Activated T-helper 2 cell treated with anti-CD3 and anti-CD28 coated beads, Interferon-gamma antibody, Interleukin-2, Interleukin-4, amounts not matched to agents 10 μg/mL and 5 μg/mL and 100 μg/mL, durations not matched to agents 14 hours and 24 hours and 36 hours (primary cell): ENCODE measurements around the gene RAB11FIP3. TPM values are rescaled to one million over a fixed set of nuclear protein-coding genes. Genes with fewer than 3 reads are reported as not detected.
"Not testable (repeated sequence)": the region's sequence is repeated elsewhere in the genome, so short reads cannot be mapped to it uniquely, and the experiment has no call there.

Experiments used
- DNase-seq: peaks from one replicate; pipeline ENCODE4 v3.0.0; 2021; ENCODE audit warnings: low spot score
- H3K27ac Mint-ChIP-seq: one replicate; pipeline ENCODE4 v1.8.0; 2021; ENCODE audit warnings: mixed read lengths
- H3K27me3 Mint-ChIP-seq: one replicate; pipeline ENCODE4 v1.8.0; 2021; ENCODE audit warnings: low read depth, mixed read lengths
- H3K36me3 Mint-ChIP-seq: one replicate; pipeline ENCODE4 v1.8.0; 2021; ENCODE audit warnings: low read depth, mixed read lengths
- H3K4me1 Mint-ChIP-seq: one replicate; pipeline ENCODE4 v1.8.0; 2021; ENCODE audit warnings: low read depth, mixed read lengths
- H3K4me3 Mint-ChIP-seq: one replicate; pipeline ENCODE4 v1.8.0; 2021; ENCODE audit warnings: low read depth, mild to moderate bottlenecking, moderate library complexity, mixed read lengths
- H3K9me3 Mint-ChIP-seq: one replicate; pipeline ENCODE4 v1.8.0; 2021; ENCODE audit warnings: mixed read lengths
- intact Hi-C: fragments of 100-400 bp; cut with micrococcal nuclease; formaldehyde crosslinking; loops from one replicate; pipeline ENCODE4 v1.15.1; 2023
- total RNA-seq: library from RNA; stranded (reverse); gene quantifications from 2 replicates; pipeline ENCODE4 v1.2.3, GENCODE V29; 2022

Gene RAB11FIP3
- total RNA-seq, 1 donor from 2014 or later: 47.2 TPM

DNA sequence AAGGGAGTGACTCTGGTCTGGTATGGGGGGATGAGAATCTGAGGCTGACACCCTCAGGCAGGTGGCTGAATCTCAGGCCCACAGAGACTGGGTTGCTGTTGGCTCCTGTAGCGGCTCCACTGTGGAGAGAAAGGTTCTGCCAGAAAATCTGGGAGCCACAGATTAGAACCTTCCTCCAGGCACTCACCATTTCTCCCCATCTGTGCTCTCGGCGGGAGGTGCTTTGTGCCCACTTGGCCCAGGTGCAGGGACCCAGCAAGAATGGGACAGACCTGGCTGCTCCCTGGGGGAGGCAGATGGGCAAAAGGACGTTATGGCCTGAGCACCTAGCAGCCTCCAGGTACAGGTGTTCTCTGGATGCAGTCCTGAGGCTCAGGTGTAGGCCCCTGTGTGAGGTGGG lies 20.1 kb downstream of the RAB11FIP3 start:
- Mint-ChIP-seq H3K4me1 (no peaks in the 10 kb centered on the region), H3K9me3 (no peaks in the 10 kb centered on the region), H3K27ac (no peak overlapping the region), H3K36me3 (no peaks in the 10 kb centered on the region), H3K27me3 (no peaks in the 10 kb centered on the region), H3K4me3 (no peak overlapping the region)
- DNase-seq: no peak
- intact Hi-C loops: no loop called here

DNA sequence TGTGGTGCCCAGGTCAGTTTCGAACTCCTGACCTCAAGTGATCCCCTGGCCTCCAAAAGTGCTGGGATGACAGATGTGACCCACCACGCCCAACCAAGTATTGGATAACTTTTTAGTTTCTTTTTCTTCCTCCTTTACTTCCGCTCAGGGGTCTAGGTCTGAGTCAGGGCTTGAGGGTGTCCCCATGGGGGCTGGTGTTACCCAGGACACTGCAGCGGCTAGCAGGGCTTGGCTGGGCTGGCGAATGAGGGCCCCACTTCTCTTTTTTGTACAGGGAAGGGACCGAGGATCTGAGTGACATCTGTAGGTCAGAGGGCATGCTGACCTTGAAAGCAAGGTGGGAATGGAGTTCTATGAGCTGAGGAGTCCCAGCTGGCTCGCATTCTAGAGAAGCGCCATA lies 24.9 kb downstream of the RAB11FIP3 start:
- H3K27ac Mint-ChIP-seq: no peak overlapping the region
- peaks cover 4% of the 10 kb centered on the region for H3K4me1 Mint-ChIP-seq
- H3K4me3 Mint-ChIP-seq: no peak overlapping the region
- H3K36me3 Mint-ChIP-seq: no peaks in the 10 kb centered on the region
- intact Hi-C loops: no loop called here
- H3K27me3 Mint-ChIP-seq: no peaks in the 10 kb centered on the region
- no peaks in the 10 kb centered on the region for H3K9me3 Mint-ChIP-seq
- DNase-seq: no peak

DNA sequence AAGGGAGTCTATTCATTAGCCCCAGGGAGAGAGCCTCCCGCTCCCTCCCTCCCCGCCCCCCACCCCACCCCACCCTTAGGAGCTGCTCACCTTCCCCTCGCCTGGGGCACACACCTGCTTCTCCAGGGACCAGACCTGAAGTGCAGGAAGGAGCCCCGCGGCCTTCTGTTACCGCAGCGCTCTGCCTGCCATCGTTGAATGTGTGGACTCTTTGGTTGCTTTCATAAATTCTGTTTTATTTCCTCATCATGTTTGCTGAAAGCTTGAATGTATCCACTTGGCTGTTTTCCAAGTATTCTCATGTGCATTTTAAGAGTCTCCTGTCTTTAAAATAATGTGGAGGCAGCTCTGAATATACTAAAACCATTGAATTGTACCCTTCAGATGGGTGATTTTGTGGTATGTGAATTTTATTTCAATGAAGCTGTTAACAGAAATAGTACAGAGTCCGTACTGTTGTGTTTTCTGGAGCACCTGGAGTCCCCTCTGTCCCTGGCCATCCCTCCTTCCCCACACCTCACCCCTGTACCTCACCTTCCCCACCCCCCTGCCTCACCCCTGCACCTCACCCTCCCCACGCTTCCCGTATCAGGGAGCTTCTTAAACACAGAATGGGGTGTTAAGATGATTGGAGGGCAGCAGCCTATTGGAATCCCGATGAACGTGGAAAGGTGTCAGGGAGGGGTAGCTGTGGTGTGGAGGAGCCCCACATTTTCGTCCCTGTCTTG lies 25.5 kb downstream of the RAB11FIP3 start:
- H3K4me1 Mint-ChIP-seq: peaks cover 4% of the 10 kb centered on the region
- H3K36me3 Mint-ChIP-seq: no peaks in the 10 kb centered on the region

DNA sequence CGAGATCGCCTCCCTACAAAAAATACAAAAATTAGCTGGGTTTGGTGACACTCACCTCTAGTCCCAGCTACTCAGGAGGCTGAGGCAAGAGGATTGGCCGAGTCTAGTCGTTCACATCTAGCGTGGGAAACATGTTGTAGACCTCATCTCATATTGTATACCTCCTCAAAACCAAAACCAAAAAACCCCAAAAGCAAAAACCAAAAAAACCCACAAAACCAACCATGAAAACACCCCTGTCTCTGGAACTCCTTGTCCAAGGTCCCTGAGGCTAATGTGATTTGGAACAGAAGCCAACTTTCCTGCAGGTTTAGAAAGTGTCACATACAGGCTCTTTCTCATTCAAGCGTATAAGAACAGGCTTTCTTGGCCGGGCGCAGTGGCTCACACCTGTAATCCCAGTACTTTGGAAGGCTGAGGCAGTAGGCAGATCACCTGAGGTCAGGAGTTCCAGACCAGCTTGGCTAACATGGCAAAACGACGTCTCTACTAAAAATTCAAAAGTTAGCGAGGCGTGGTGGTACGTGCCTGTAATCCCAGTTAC lies 29.0 kb downstream of the RAB11FIP3 start:
- no peak overlapping the region for H3K27ac Mint-ChIP-seq
- H3K36me3 Mint-ChIP-seq: no peaks in the 10 kb centered on the region
- H3K4me1 Mint-ChIP-seq: peaks cover 4% of the 10 kb centered on the region
- intact Hi-C loops: no loop called here
- H3K27me3 Mint-ChIP-seq: no peaks in the 10 kb centered on the region
- no peak for DNase-seq
- H3K9me3 Mint-ChIP-seq: no peaks in the 10 kb centered on the region
- H3K4me3 Mint-ChIP-seq: no peak overlapping the region

More for the DNA sequence above, 25.5 kb downstream of the RAB11FIP3 start:
- Mint-ChIP-seq H3K27me3 (no peaks in the 10 kb centered on the region), H3K4me3 (no peak overlapping the region), H3K9me3 (no peaks in the 10 kb centered on the region), H3K27ac (no peak overlapping the region)
- intact Hi-C loops: no loop called here
- no peak for DNase-seq

DNA sequence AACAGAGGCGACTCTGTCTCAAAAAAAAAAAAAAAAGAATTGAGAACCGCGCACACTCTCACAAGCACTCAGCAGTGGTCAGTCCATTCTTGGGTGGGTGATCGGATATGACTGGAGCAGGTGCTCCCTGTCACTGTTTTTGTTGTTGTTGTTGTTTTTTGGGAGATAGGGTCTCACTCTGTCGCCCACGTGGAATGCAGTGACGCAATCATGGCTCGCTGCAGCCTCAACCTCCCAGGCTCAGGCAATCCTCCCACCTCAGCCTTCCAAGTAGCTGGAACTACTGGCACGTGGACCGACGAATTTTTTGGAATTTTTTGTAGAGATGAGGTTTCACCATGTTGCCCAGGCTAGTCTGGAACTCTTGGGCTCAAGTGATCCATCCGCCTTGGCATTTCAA lies 30.0 kb downstream of the RAB11FIP3 start:
- H3K27ac Mint-ChIP-seq: no peak overlapping the region
- DNase-seq: no peak
- H3K36me3 Mint-ChIP-seq: no peaks in the 10 kb centered on the region
- no peaks in the 10 kb centered on the region for H3K27me3 Mint-ChIP-seq
- peaks cover 4% of the 10 kb centered on the region for H3K4me1 Mint-ChIP-seq
- no peaks in the 10 kb centered on the region for H3K9me3 Mint-ChIP-seq
- no peak overlapping the region for H3K4me3 Mint-ChIP-seq
- intact Hi-C loops: no loop called here

DNA sequence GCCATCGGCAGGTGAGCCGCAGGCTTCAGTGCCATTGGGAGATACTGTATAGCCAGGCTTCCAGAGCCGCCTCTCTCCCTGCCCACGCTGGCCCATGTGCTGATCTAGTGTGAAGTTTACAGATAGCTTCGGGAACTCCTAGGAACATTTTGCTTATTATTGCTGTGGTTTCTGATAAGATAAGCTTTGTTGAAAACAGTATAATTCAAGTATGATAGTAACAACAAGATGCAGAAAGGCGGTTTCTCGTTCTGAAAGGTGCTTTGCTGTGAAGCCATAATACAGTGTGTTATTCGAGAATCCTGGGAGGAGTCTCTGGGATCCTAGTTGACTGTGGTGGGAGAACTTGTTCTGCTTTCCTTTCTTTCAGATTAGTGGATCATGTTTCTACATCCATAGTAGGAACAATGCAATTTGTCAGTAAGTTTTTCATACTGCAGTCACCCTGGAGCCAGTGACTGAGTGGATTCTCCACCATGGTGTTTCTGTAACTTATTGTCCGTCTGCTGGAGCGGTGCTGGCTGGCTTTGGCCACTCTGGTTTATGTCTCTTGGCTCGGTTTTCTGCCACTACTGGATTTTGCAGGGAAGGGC lies 31.5 kb downstream of the RAB11FIP3 start:
- DNase-seq: no peak
- no peak overlapping the region for H3K27ac Mint-ChIP-seq
- no peaks in the 10 kb centered on the region for H3K36me3 Mint-ChIP-seq
- peaks cover 4% of the 10 kb centered on the region for H3K4me1 Mint-ChIP-seq
- intact Hi-C loops: no loop called here
- no peaks in the 10 kb centered on the region for H3K27me3 Mint-ChIP-seq
- H3K9me3 Mint-ChIP-seq: no peaks in the 10 kb centered on the region
- H3K4me3 Mint-ChIP-seq: no peak overlapping the region

DNA sequence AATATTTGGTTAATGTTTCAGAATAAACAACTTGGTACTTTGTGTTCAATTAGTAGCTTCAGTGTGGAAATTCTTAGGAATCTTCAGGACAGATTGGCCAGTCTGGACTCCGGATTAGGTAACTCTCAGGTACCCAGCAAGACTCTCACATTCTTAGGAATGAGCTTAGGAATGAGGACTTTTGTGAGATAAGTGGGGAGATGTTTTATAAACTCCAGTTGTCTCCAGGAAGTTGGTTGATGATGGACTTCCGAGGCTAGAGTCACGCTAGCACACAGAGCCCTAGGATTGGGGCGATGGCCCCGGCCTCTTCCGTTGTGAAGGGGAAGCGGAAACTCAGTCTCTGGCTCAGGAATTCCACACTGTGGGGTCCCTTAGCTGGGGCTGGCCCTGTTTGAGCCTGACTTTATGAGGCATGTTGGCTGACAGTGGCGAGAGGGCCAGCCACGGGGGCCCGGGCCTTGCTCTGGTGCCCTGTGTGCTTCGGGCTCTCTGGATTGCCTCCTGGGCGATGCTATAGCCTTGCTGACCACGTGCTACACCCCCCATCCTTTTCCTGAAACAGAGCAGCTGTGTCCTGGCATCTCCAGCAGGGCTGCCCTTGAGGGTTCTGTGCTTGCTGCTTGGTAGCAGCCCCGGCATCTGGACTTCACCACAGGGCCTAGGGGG lies 32.4 kb downstream of the RAB11FIP3 start:
- no peaks in the 10 kb centered on the region for H3K27me3 Mint-ChIP-seq
- H3K27ac Mint-ChIP-seq: no peak overlapping the region
- H3K36me3 Mint-ChIP-seq: peaks cover 1% of the 10 kb centered on the region
- intact Hi-C loops: no loop called here
- H3K9me3 Mint-ChIP-seq: no peaks in the 10 kb centered on the region
- no peak overlapping the region for H3K4me3 Mint-ChIP-seq
- DNase-seq: no peak
- peaks cover 4% of the 10 kb centered on the region for H3K4me1 Mint-ChIP-seq

DNA sequence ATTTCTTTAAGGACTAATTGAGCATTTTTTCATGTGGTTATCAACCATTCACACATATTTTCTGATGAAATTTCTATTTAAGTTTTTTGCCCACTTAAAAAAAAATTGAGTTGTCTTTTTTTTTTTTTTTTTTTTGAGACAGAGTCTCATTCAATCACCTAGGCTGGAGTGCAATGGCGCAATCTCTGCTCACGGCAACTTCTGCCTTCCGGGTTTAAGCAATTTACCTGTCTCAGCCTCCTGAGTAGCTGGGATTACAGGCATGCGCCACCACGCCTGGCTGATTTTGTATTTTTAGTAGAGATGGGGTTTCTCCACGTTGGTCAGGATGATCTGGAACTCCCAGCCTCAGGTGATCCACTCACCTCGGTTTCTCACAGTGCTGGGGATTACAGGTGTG lies 34.3 kb downstream of the RAB11FIP3 start:
- no peak overlapping the region for H3K4me3 Mint-ChIP-seq
- no peak for DNase-seq
- intact Hi-C loops: no loop called here
- H3K27ac Mint-ChIP-seq: no peak overlapping the region
- H3K27me3 Mint-ChIP-seq: no peaks in the 10 kb centered on the region
- no peaks in the 10 kb centered on the region for H3K4me1 Mint-ChIP-seq
- no peaks in the 10 kb centered on the region for H3K9me3 Mint-ChIP-seq
- H3K36me3 Mint-ChIP-seq: peaks cover 4% of the 10 kb centered on the region

DNA sequence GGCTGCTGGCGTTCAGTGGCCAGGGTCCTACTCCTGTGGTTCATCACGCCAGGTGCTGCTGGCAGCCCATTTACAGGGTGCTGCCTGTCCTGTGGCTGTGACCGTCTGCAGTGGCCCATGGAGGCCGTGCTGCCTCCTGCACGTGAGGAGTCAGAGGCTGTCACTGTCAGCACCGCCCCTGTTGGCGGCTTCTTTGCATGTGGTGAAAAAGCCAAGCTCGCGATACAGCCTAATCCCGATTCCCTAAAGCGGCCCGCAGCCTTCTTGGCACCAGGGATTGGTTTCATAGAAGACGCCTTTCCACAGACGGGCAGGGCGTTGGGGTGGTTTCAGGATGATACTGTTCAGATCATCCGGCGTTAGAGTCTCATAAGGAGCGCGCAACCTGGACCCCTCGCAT lies 35.3 kb downstream of the RAB11FIP3 start:
- no peak overlapping the region for H3K27ac Mint-ChIP-seq
- no peaks in the 10 kb centered on the region for H3K27me3 Mint-ChIP-seq

DNA sequence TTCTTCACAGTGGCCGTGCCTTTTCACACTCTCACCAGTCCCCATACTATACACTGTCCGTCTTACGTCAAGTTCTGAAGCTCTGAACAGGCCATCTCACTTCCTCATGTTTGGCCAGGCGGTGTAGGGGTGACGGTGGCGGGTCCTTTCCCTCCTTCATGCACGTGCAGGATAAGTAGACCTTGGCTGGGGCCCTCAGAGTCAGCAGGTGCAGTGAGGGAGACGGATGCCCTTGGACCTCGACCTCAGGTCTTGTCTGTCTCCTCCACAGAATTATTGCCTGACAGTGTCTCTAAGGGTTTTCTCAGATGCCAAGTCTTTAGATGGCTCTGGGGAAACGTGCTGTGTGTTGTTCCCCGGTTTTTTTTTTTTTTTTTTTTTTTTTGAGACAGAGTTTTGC lies 37.6 kb downstream of the RAB11FIP3 start:
- H3K27me3 Mint-ChIP-seq: no peaks in the 10 kb centered on the region
- peaks cover 4% of the 10 kb centered on the region for H3K36me3 Mint-ChIP-seq
- H3K4me1 Mint-ChIP-seq: no peaks in the 10 kb centered on the region
- intact Hi-C loops: no loop called here
- no peaks in the 10 kb centered on the region for H3K9me3 Mint-ChIP-seq
- no peak overlapping the region for H3K27ac Mint-ChIP-seq
- no peak overlapping the region for H3K4me3 Mint-ChIP-seq
- no peak for DNase-seq

More for the DNA sequence above, 35.3 kb downstream of the RAB11FIP3 start:
- Mint-ChIP-seq H3K4me3 (no peak overlapping the region), H3K36me3 (peaks cover 4% of the 10 kb centered on the region), H3K9me3 (no peaks in the 10 kb centered on the region), H3K4me1 (no peaks in the 10 kb centered on the region)
- intact Hi-C loops: no loop called here
- no peak for DNase-seq

DNA sequence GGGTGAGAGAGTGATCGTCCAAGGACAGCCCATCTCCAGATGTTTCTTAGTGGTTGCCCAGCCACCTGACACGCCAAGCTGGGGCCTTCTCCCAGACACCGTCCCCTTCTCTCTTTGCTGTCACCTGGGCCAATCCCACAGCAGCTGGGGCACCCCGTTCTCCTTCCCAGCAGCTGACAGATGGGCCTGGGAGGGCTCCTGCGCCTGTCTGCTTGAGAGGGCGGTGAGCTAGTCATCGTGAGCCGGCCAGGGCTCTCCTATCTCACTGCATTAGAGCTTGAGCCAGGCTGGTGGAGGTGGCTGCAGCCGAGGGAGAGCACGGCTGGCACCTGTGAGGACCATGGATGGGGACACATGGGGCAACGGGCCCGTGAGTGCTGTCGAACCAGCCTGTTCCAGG lies 41.2 kb downstream of the RAB11FIP3 start:
- H3K9me3 Mint-ChIP-seq: no peaks in the 10 kb centered on the region

DNA sequence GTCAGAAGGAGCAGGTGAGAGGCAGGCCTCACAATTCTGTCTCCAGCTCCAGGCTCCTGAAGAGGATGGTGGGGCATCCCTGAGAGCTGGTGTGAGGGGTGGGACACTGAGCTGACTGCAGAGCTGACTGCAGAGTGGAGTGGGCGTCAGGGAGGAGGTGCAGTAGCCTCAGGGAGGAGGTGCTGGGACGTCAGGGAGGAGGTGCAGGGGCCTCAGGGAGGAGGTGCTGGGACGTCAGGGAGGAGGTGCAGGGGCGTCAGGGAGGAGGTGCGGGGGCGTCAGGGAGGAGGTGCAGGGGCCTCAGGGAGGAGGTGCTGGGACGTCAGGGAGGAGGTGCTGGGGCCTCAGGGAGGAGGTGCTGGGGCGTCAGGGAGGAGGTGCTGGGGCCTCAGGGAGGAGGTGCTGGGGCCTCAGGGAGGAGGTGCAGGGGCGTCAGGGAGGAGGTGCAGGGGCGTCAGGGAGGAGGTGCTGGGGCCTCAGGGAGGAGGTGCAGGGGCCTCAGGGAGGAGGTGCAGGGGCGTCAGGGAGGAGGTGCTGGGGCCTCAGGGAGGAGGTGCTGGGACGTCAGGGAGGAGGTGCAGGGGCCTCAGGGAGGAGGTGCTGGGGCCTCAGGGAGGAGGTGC lies 41.9 kb downstream of the RAB11FIP3 start:
- H3K4me3 Mint-ChIP-seq, H3K36me3 Mint-ChIP-seq, intact Hi-C loops, H3K27me3 Mint-ChIP-seq, H3K9me3 Mint-ChIP-seq, DNase-seq, H3K27ac Mint-ChIP-seq, H3K4me1 Mint-ChIP-seq: not testable (repeated sequence)

More for the DNA sequence above, 41.2 kb downstream of the RAB11FIP3 start:
- intact Hi-C loops: no loop called here
- H3K4me3 Mint-ChIP-seq: no peak overlapping the region
- H3K27me3 Mint-ChIP-seq: no peaks in the 10 kb centered on the region
- H3K27ac Mint-ChIP-seq: no peak overlapping the region
- peaks cover 4% of the 10 kb centered on the region for H3K36me3 Mint-ChIP-seq
- no peaks in the 10 kb centered on the region for H3K4me1 Mint-ChIP-seq
- DNase-seq: no peak
